GM10266 (cell line): Measurements from ENCODE around the gene TPRKB.

Source experiments
- DNase-seq: peaks from one replicate; pipeline ENCODE4 v3.0.0; 2012; ENCODE audit errors: extremely low spot score
- CTCF ChIP-seq: IDR thresholded peaks from 2 replicates; pipeline ENCODE4 v1.5.1; 2012; ENCODE audit warnings: mild to moderate bottlenecking, low read depth; ENCODE audit not compliant: control insufficient read depth, insufficient read depth; ENCODE audit errors: missing control alignments

Gene TPRKB

DNA sequence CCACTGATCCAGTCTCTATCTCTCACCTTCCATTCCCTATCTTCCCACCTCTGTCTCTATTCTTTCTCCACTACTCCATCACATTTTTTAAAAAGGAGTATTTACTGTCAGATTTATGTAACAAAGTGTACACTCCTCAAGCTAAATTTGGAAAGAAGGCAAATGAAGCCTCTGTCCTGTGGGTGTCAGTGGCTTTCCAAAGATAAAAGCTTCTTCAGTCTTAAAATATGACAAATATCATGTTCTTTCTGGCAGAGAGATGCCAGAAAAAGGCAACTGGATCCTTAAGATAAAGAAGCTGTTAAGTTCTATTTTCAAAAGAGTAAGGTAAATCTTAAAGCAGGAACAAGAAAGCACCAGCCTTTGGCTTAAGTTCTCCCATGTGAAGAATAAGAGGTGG is 35.7 kb upstream of the TPRKB start:
- DNase-seq, result no peak
- TF ChIP-seq CTCF, result no peak

DNA sequence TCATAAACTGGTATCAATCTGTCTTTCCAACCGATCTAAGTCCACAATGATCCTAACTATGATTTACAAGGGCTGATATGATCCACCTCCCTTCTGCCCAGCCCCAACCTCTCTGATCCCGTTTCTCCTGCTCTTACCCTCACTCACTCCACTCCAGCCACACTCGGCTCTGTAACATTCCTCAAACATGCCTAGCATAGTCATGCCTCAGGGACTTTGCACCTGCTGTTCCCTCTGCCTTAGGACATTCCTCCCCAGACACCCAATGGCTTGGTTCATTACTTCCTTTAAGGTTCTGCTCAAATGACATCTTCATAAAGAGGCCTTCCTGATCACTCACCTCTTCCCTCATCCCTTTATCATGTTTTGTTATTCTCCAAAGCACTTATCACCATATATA is 33.6 kb upstream of the TPRKB start:
- no peak for DNase-seq

GRCh38 chr2:73766994-73767393 is 29.8 kb upstream of the TPRKB start:
- no peak for TF ChIP-seq CTCF
- no peak for DNase-seq

More for the DNA sequence above, 33.6 kb upstream of the TPRKB start:
- TF ChIP-seq CTCF, result no peak

GRCh38 chr2:73766349-73766748 is 29.2 kb upstream of the TPRKB start:
- no peak for TF ChIP-seq CTCF
- no peak for DNase-seq

DNA sequence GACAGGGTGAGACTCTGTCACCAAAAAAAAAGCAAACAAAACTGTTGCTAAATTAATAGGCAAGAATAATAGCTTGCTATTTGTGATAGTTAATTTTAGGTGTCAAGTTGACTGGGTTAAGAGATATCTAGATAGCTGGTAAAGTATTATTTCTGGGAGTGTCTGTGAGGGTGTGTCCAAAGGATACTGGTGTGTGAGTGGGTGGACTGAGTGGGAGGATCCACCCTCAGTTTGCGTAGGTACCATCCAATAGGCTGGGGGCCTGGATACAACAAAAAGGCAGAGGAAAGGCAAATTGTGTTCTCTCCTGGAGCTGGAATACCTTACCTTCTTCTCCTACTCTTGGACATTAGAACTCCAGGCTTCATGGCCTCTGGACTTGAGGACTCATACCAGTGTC is 27.8 kb upstream of the TPRKB start:
- no peak for DNase-seq
- TF ChIP-seq CTCF, result no peak

GRCh38 chr2:73762571-73762970 is 25.4 kb upstream of the TPRKB start:
- no peak for TF ChIP-seq CTCF
- no peak for DNase-seq

DNA sequence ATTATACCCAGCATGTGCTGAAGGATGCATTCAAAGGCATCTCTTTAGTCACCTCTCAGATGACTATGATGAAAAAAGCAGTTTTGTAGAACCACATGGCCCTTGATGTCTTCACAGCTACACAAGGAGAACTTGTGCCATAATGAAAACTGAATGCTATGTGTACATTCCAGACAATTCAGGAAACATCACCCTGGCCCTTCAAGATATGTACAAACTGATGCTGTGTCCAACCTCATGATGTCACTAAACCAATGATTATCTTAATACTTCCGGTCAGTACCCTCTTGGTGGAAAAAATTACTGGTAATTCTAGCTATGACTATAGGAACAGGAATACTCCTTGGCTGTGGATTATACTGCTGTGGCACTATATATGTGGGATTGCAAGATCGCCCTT is 22.8 kb upstream of the TPRKB start:
- no peak for DNase-seq
- no peak for TF ChIP-seq CTCF
